H1 (cell line): ENCODE measurements around the gene ANKS1B. TPM values are rescaled to one million over a fixed set of nuclear protein-coding genes. Genes with fewer than 3 reads are reported as not detected.

Experiments
- CTCF ChIA-PET: fragments of 300-600 bp; sonication (Branson Sonifier 250); formaldehyde crosslinking; loops from one replicate; lab custom pipeline; 2021; ENCODE audit not compliant: partially characterized antibody; lab: Charles Lee
- POLR2A ChIA-PET: fragments of 300-600 bp; sonication (Branson Sonifier 250); formaldehyde crosslinking; loops from one replicate; lab custom pipeline; 2021; ENCODE audit warnings: inconsistent platforms; ENCODE audit not compliant: partially characterized antibody; lab: Charles Lee
- DNase-seq, 2 experiments: peaks; one replicate each; pipeline versions ENCODE4 v3.0.0 to v3.0.0-alpha.2; 2010 to 2022; ENCODE audit warnings: low spot score in 2 of 2, low read depth in 1 of 2, mixed read lengths in 1 of 2
- FAIRE-seq: peaks from 2 replicates; lab custom pipeline; 2011; peaks lifted over from hg19 to GRCh38; lab: Jason Lieb, UNC
- H2AFZ ChIP-seq: 2 replicates; pipeline ENCODE4 v1.8.1; 2012; ENCODE audit warnings: low read length, inconsistent platforms
- H2AK5ac ChIP-seq: 2 replicates; pipeline ENCODE4 v1.6.1; 2013; ENCODE audit warnings: low read depth, low read length
- H2BK120ac ChIP-seq: replicated peaks from 2 replicates; pipeline ENCODE3; 2013; ENCODE audit warnings: low read depth, low read length, inconsistent platforms
- H2BK12ac ChIP-seq: 2 replicates; pipeline ENCODE4 v1.6.1; 2013; ENCODE audit warnings: low read depth, low read length
- H2BK15ac ChIP-seq: 2 replicates; pipeline ENCODE4 v1.6.1; 2013; ENCODE audit warnings: low read length
- H2BK20ac ChIP-seq: 2 replicates; pipeline ENCODE4 v1.6.1; 2013; ENCODE audit warnings: low read length
- H2BK5ac ChIP-seq: 2 replicates; pipeline ENCODE4 v1.6.1; 2013; ENCODE audit warnings: low read depth, low read length
- H3K14ac ChIP-seq: 2 replicates; pipeline ENCODE4 v1.6.1; 2013; ENCODE audit warnings: inconsistent platforms; ENCODE audit not compliant: insufficient read length
- H3K18ac ChIP-seq: 2 replicates; pipeline ENCODE4 v1.6.1; 2013; ENCODE audit warnings: low read length; ENCODE audit errors: extremely low read depth
- H3K23ac ChIP-seq: 2 replicates; pipeline ENCODE4 v1.6.1; 2013; ENCODE audit warnings: inconsistent platforms; ENCODE audit not compliant: insufficient read length
- H3K23me2 ChIP-seq: 2 replicates; pipeline ENCODE4 v1.6.1; 2013; ENCODE audit warnings: low read depth, low read length
- H3K27ac ChIP-seq: 2 replicates; pipeline ENCODE4 v1.6.1; 2011; ENCODE audit warnings: low read depth, low read length, inconsistent platforms
- H3K27me3 ChIP-seq, 4 experiments: replicated peaks in 1 of 4; 1 replicate in 1 of 4; 2 replicates in 3 of 4; pipeline versions ENCODE4 v1.6.1 to v1.8.1; 2011 to 2013; ENCODE audit warnings: low read length in 3 of 4, mild to moderate bottlenecking in 3 of 4, inconsistent platforms in 2 of 4, mixed read lengths in 2 of 4, moderate library complexity in 1 of 4; ENCODE audit not compliant: control insufficient read depth in 3 of 4, insufficient read depth in 3 of 4; ENCODE audit errors: extremely low read depth in 1 of 4
- H3K36me3 ChIP-seq, 4 experiments: 2 replicates each; pipeline versions ENCODE4 v1.6.1 to v1.8.1; 2011 to 2013; ENCODE audit warnings: mild to moderate bottlenecking in 4 of 4, low read length in 3 of 4, moderate library complexity in 2 of 4, control low read depth in 1 of 4, inconsistent platforms in 1 of 4; ENCODE audit not compliant: insufficient read depth in 4 of 4, control insufficient read depth in 2 of 4
- H3K4ac ChIP-seq: replicated peaks from 2 replicates; pipeline ENCODE3; 2013; ENCODE audit warnings: low read length, low read depth, mixed read lengths, inconsistent platforms; ENCODE audit not compliant: insufficient read length
- H3K4me1 ChIP-seq, 4 experiments: replicated peaks in 1 of 4; 1 replicate in 1 of 4; 2 replicates in 3 of 4; pipeline versions ENCODE4 v1.6.1 to v1.8.1; 2011 to 2013; ENCODE audit warnings: low read length in 3 of 4, inconsistent platforms in 2 of 4, mixed read lengths in 1 of 4; ENCODE audit not compliant: insufficient read depth in 4 of 4, control insufficient read depth in 3 of 4
- H3K4me2 ChIP-seq, 2 experiments: 2 replicates each; pipeline versions ENCODE4 v1.6.1 to v1.8.1; 2011 to 2013; ENCODE audit warnings: low read depth in 2 of 2, low read length in 2 of 2, control low read depth in 1 of 2, inconsistent platforms in 1 of 2, mild to moderate bottlenecking in 1 of 2; ENCODE audit not compliant: insufficient read depth in 1 of 2
- H3K4me3 ChIP-seq, 4 experiments: fragments of 200-600, 300-600 bp in 1 of 4; sonication (generic), shearing (Covaris generic), sonication (Bioruptor Twin) in 1 of 4; 2 replicates each; pipeline versions ENCODE4 v1.5.1 to v1.8.1; 2011 to 2016; ENCODE audit warnings: low read length in 4 of 4, low read depth in 3 of 4, control low read depth in 2 of 4, inconsistent platforms in 2 of 4, mild to moderate bottlenecking in 2 of 4, mixed read lengths in 1 of 4, moderate library complexity in 1 of 4; ENCODE audit not compliant: insufficient read depth in 2 of 4; ENCODE audit errors: extremely low read depth in 1 of 4
- H3K56ac ChIP-seq: replicated peaks from 2 replicates; pipeline ENCODE3; 2013; ENCODE audit warnings: low read depth, mild to moderate bottlenecking, mixed read lengths, low read length, inconsistent platforms; ENCODE audit not compliant: insufficient read length
- H3K79me1 ChIP-seq: 2 replicates; pipeline ENCODE4 v1.6.1; 2013; ENCODE audit warnings: low read depth, low read length, control low read depth
- H3K79me2 ChIP-seq, 2 experiments: 2 replicates each; pipeline versions ENCODE4 v1.6.1 to v1.8.1; 2012 to 2013; ENCODE audit warnings: low read length in 2 of 2, mild to moderate bottlenecking in 2 of 2, inconsistent platforms in 1 of 2; ENCODE audit not compliant: insufficient read depth in 2 of 2, control insufficient read depth in 1 of 2
- H3K9ac ChIP-seq, 4 experiments: replicated peaks in 1 of 4; 1 replicate in 1 of 4; 2 replicates in 3 of 4; pipeline versions ENCODE4 v1.6.1 to v1.8.1; 2011 to 2013; ENCODE audit warnings: low read depth in 3 of 4, low read length in 3 of 4, control low read depth in 2 of 4, mild to moderate bottlenecking in 2 of 4, moderate library complexity in 2 of 4, inconsistent platforms in 1 of 4; ENCODE audit errors: extremely low read depth in 1 of 4
- H3K9me3 ChIP-seq, 2 experiments: 2 replicates each; pipeline versions ENCODE4 v1.6.1 to v1.8.1; 2012 to 2013; ENCODE audit warnings: mild to moderate bottlenecking in 2 of 2, moderate library complexity in 2 of 2, control low read depth in 1 of 2, inconsistent platforms in 1 of 2, low read depth in 1 of 2, low read length in 1 of 2, mixed read lengths in 1 of 2; ENCODE audit not compliant: insufficient read depth in 2 of 2
- H4K20me1 ChIP-seq, 2 experiments: replicated peaks in 1 of 2; 2 replicates each; pipeline versions ENCODE3 to v1.8.1; 2011 to 2013; ENCODE audit warnings: inconsistent platforms in 2 of 2, low read length in 2 of 2, mild to moderate bottlenecking in 1 of 2; ENCODE audit not compliant: insufficient read depth in 2 of 2, control insufficient read depth in 1 of 2
- H4K5ac ChIP-seq: 2 replicates; pipeline ENCODE4 v1.6.1; 2013; ENCODE audit warnings: low read length, low read depth, mixed read lengths, inconsistent platforms; ENCODE audit not compliant: insufficient read length
- H4K8ac ChIP-seq: 2 replicates; pipeline ENCODE4 v1.8.0; 2013; ENCODE audit warnings: mild to moderate bottlenecking, moderate library complexity, low read length, inconsistent platforms; ENCODE audit not compliant: insufficient read depth; ENCODE audit errors: extremely low read depth
- H4K91ac ChIP-seq: replicated peaks from 2 replicates; pipeline ENCODE3; 2013; ENCODE audit warnings: low read length, mixed read lengths, inconsistent platforms; ENCODE audit not compliant: insufficient read length
- CBX8 ChIP-seq: fragments of 300-800, 300-1000 bp; sonication (generic); IDR thresholded peaks from 2 replicates; pipeline ENCODE4 v1.7.1; 2016; ENCODE audit warnings: low read depth, low read length, borderline replicate concordance
- CEBPB ChIP-seq: IDR thresholded peaks from 2 replicates; pipeline ENCODE4 v1.6.1; 2012; ENCODE audit warnings: low read depth, low read length
- CREB1 ChIP-seq: IDR thresholded peaks from 2 replicates; pipeline ENCODE4 v1.6.1; 2012; ENCODE audit warnings: inconsistent platforms
- CTCF ChIP-seq, 3 experiments: IDR thresholded peaks; 1 replicate in 2 of 3; 2 replicates in 1 of 3; pipeline versions ENCODE4 v1.5.1 to v1.6.1; 2011; ENCODE audit warnings: low read length in 3 of 3, mild to moderate bottlenecking in 3 of 3, inconsistent platforms in 2 of 3, low read depth in 1 of 3, moderate library complexity in 1 of 3; ENCODE audit not compliant: insufficient read depth in 1 of 3; ENCODE audit errors: control extremely low read depth in 1 of 3
- MAFK ChIP-seq: IDR thresholded peaks from 2 replicates; pipeline ENCODE4 v1.6.1; 2012; ENCODE audit warnings: low read depth, mild to moderate bottlenecking, improper control_type of control experiment, low read length
- PHF8 ChIP-seq: fragments of 200-600 bp; sonication (generic); conservative IDR thresholded peaks from 2 replicates; pipeline ENCODE4 v1.7.1; 2012; ENCODE audit warnings: low read depth, mild to moderate bottlenecking, inconsistent platforms, low read length, moderate library complexity
- RFX5 ChIP-seq: IDR thresholded peaks from 2 replicates; pipeline ENCODE4 v1.6.1; 2011; ENCODE audit warnings: low read depth, low read length, improper control_type of control experiment, borderline replicate concordance
- SAP30 ChIP-seq: fragments of 300-600 bp; sonication (generic); IDR thresholded peaks from 2 replicates; pipeline ENCODE4 v1.7.1; 2012; ENCODE audit warnings: low read length, moderate library complexity, mild to moderate bottlenecking, inconsistent platforms; ENCODE audit not compliant: insufficient read depth, insufficient replicate concordance
- SIX5 ChIP-seq: IDR thresholded peaks from 2 replicates; pipeline ENCODE4 v1.6.1; 2011; ENCODE audit warnings: mild to moderate bottlenecking, low read depth, low read length
- SP2 ChIP-seq: IDR thresholded peaks from 2 replicates; pipeline ENCODE4 v1.6.1; 2012; ENCODE audit warnings: mild to moderate bottlenecking, low read length, inconsistent platforms
- TBP ChIP-seq: IDR thresholded peaks from 2 replicates; pipeline ENCODE4 v1.6.1; 2011; ENCODE audit warnings: low read depth, low read length, improper control_type of control experiment
- WGBS, 2 experiments: shearing (Covaris generic) in 1 of 2; methylation state at CpG; one replicate each; pipeline versions ENCODE4 v1.1.6 to v1.1.7; 2013 to 2015; ENCODE audit warnings: low lambda C conversion rate in 2 of 2, mixed read lengths in 2 of 2, inconsistent platforms in 1 of 2, low coverage in 1 of 2, missing lambda C conversion rate in 1 of 2; ENCODE audit not compliant: insufficient replicate concordance in 2 of 2, insufficient coverage in 1 of 2, insufficient read length in 1 of 2; ENCODE audit errors: extremely low coverage in 1 of 2, missing lambda C conversion rate in 1 of 2; 5-methylcytosine and 5-hydroxymethylcytosine counted together
- polyA plus RNA-seq, 7 experiments: library from polyadenylated mRNA; depleted of rRNA in 3 of 7; stranded (reverse) in 5 of 7; unstranded in 2 of 7; fragments of >200 nt in 5 of 7; fragments of 200-250 nt in 2 of 7; gene quantifications; 1 replicate in 5 of 7; 2 replicates in 1 of 7; 4 replicates in 1 of 7; pipeline versions ENCODE4 v1.2.1 to v1.2.3, GENCODE V29; 2011 to 2013; ENCODE audit warnings: missing spikeins in 2 of 7, mixed read lengths in 2 of 7
- total RNA-seq: library from RNA; stranded (reverse); fragmentation: NEBNext Ultra II Directional; extraction: Animal tissue kit (Norgen Biotek cat#: 25700); gene quantifications from 2 replicates; pipeline ENCODE4 v1.2.1, GENCODE V29; 2021
- TF ChIP-seq, protein P1 (sequence below): IDR thresholded peaks from 2 replicates; pipeline ENCODE4 v1.6.1; 2011; ENCODE audit warnings: low read length, improper control_type of control experiment

Gene ANKS1B
- total and polyA plus RNA-seq, 2 of the 8 experiments (the other 6 are each of a cell fraction or from before 2014, with no cell fraction given), result 2.7 to 6.1 TPM

- no peak for FAIRE-seq
- Histone ChIP-seq H3K9ac (no peak overlapping the region), H3K27ac (no peak overlapping the region), H3K56ac (no peak overlapping the region), H4K5ac (no peak overlapping the region), H2BK120ac (no peak overlapping the region), H3K4me3 (no peak overlapping the region), H3K27me3 (no peaks in the 10 kb centered on the region), H2BK5ac (no peak overlapping the region), H3K23ac (no peak overlapping the region), H4K20me1 (no peaks in the 10 kb centered on the region), H3K79me2 (no peaks in the 10 kb centered on the region), H2AFZ (no peak overlapping the region), H2BK12ac (no peak overlapping the region), H2BK20ac (no peak overlapping the region), H3K36me3 (no peaks in the 10 kb centered on the region), H3K14ac (no peak overlapping the region), H3K9me3 (no peaks in the 10 kb centered on the region), H3K23me2 (no peaks in the 10 kb centered on the region), H3K18ac (no peak overlapping the region), H4K8ac (no peak overlapping the region), H3K4me1 (no peaks in the 10 kb centered on the region), H3K4ac (no peak overlapping the region), H2BK15ac (no peak overlapping the region), H4K91ac (no peak overlapping the region), H3K79me1 (no peaks in the 10 kb centered on the region), H3K4me2 (no peak overlapping the region), H2AK5ac (no peak overlapping the region)
- POLR2A ChIA-PET, result no interaction called here
- WGBS, 2 experiments, result 87% methylated on average over 3 of the region's 3 CpGs; no CpG with 5 or more reads in 1 of the 2 experiments
- no peak for DNase-seq
- CTCF ChIA-PET, result no interaction called here
- TF ChIP-seq, protein P1, sequence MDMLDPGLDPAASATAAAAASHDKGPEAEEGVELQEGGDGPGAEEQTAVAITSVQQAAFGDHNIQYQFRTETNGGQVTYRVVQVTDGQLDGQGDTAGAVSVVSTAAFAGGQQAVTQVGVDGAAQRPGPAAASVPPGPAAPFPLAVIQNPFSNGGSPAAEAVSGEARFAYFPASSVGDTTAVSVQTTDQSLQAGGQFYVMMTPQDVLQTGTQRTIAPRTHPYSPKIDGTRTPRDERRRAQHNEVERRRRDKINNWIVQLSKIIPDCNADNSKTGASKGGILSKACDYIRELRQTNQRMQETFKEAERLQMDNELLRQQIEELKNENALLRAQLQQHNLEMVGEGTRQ, result no peak
- TF ChIP-seq SIX5 (no peak), CEBPB (no peak), TBP (no peak), SAP30 (no peak), MAFK (no peak), RFX5 (no peak), CBX8 (no peak), PHF8 (no peak), CTCF (IDR thresholded peaks at IDR 0.05; ENCODE audit: control extremely low read depth in 1 of 3, insufficient read depth in 1 of 3, low read depth in 1 of 3, low read length in 3 of 3) (no peak), CREB1 (no peak), SP2 (no peak)
Measured at GRCh38 chr12:99783421-99783820, 201.3 kb downstream of the ANKS1B start.
